OCI-LY7 (cell line): ENCODE data around the gene GNAT3. TPM values are rescaled to one million over a fixed set of nuclear protein-coding genes. Genes with fewer than 3 reads are reported as not detected.

ENCODE experiments used
- BruUV-seq: library from RNA; stranded (reverse); fragments of 400-500 nt; replicated peaks from 2 replicates; lab custom pipeline; 2021; lab: Mats Ljungman, UMichigan
- CTCF ChIA-PET: fragments of 300-600 bp; sonication (Branson Sonifier 250); formaldehyde crosslinking; loops from one replicate; lab custom pipeline; 2022; ENCODE audit warnings: antibody characterized with exemption; ENCODE audit not compliant: unreplicated experiment; lab: Charles Lee
- POLR2A ChIA-PET: fragments of 300-600 bp; sonication (Branson Sonifier 250); formaldehyde crosslinking; loops from one replicate; lab custom pipeline; 2022; ENCODE audit warnings: antibody characterized with exemption; lab: Charles Lee
- DNase-seq: peaks from one replicate; pipeline ENCODE4 v3.0.0-alpha.2; 2015; ENCODE audit warnings: low spot score
- H2AFZ ChIP-seq: fragments of 200-600 bp; sonication (generic), shearing (Covaris generic); 2 replicates; pipeline ENCODE4 v1.6.1; 2014; ENCODE audit warnings: mild to moderate bottlenecking, antibody characterized with exemption, low read length, moderate library complexity
- H3K27ac ChIP-seq: fragments of 200-600 bp; sonication (generic); 2 replicates; pipeline ENCODE4 v1.5.1; 2014; ENCODE audit warnings: mixed run types, low read depth, mild to moderate bottlenecking, moderate library complexity, low read length, inconsistent platforms; ENCODE audit not compliant: poor library complexity, severe bottlenecking
- H3K36me3 ChIP-seq: fragments of 200-600 bp; sonication (generic); 2 replicates; pipeline ENCODE4 v1.6.1; 2014; ENCODE audit warnings: mild to moderate bottlenecking, antibody characterized with exemption, low read length, moderate library complexity, mixed read lengths; ENCODE audit not compliant: insufficient read depth
- H3K4me1 ChIP-seq: fragments of 200-600 bp; sonication (generic); 2 replicates; pipeline ENCODE4 v1.5.1; 2014; ENCODE audit warnings: mild to moderate bottlenecking, low read length; ENCODE audit not compliant: insufficient read depth, poor library complexity, severe bottlenecking
- H3K4me2 ChIP-seq: fragments of 200-600 bp; sonication (generic); 2 replicates; pipeline ENCODE4 v1.6.1; 2014; ENCODE audit warnings: mild to moderate bottlenecking, low read length
- H3K4me3 ChIP-seq: fragments of 200-600 bp; sonication (generic); 2 replicates; pipeline ENCODE4 v1.5.1; 2014; ENCODE audit warnings: mild to moderate bottlenecking, low read depth, low read length; ENCODE audit not compliant: poor library complexity, severe bottlenecking
- H3K79me2 ChIP-seq: fragments of 200-600 bp; sonication (generic); 2 replicates; pipeline ENCODE4 v1.6.1; 2016; ENCODE audit warnings: low read depth, mild to moderate bottlenecking, low read length, moderate library complexity, mixed read lengths; ENCODE audit not compliant: insufficient read depth
- H3K9me2 ChIP-seq: fragments of 200-600 bp; sonication (generic); 2 replicates; pipeline ENCODE4 v1.6.1; 2016; ENCODE audit warnings: mild to moderate bottlenecking, low read length, mixed read lengths; ENCODE audit not compliant: insufficient read depth
- H3K9me3 ChIP-seq: fragments of 200-600 bp; sonication (generic); 2 replicates; pipeline ENCODE4 v1.6.1; 2014; ENCODE audit warnings: mild to moderate bottlenecking, mixed run types, low read length, mixed read lengths
- H4K20me1 ChIP-seq: fragments of 200-600 bp; sonication (generic); 2 replicates; pipeline ENCODE4 v1.6.1; 2014; ENCODE audit warnings: mild to moderate bottlenecking, antibody characterized with exemption, low read length, moderate library complexity, mixed read lengths; ENCODE audit not compliant: insufficient read depth
- EZH2phosphoT487 ChIP-seq: fragments of 200-600 bp; sonication (generic); IDR thresholded peaks from 2 replicates; pipeline ENCODE4 v1.6.1; 2018; ENCODE audit warnings: low read depth, borderline replicate concordance, mild to moderate bottlenecking, mixed run types, antibody characterized with exemption, low read length, moderate library complexity, mixed read lengths
- intact Hi-C: fragments of 100-400 bp; cut with micrococcal nuclease; formaldehyde crosslinking; loops from one replicate; pipeline ENCODE4 v1.10.0; 2022; ENCODE audit not compliant: unreplicated experiment
- total RNA-seq, 2 experiments: library from RNA; depleted of rRNA in 1 of 2; stranded (reverse); fragments of >200 nt in 1 of 2; shearing (Covaris generic) in 1 of 2; gene quantifications; 2 replicates each; pipeline ENCODE4 v1.2.3, GENCODE V29; 2014 to 2022
- TF ChIP-seq, protein P1 (sequence below): fragments of 200-600 bp; sonication (generic); conservative IDR thresholded peaks from 2 replicates; pipeline ENCODE4 v1.5.1; 2014; ENCODE audit warnings: mild to moderate bottlenecking, antibody characterized with exemption, low read length, moderate library complexity, mixed read lengths

The GNAT3 gene
- total RNA-seq, 2 experiments from 2014 or later: not detected

DNA sequence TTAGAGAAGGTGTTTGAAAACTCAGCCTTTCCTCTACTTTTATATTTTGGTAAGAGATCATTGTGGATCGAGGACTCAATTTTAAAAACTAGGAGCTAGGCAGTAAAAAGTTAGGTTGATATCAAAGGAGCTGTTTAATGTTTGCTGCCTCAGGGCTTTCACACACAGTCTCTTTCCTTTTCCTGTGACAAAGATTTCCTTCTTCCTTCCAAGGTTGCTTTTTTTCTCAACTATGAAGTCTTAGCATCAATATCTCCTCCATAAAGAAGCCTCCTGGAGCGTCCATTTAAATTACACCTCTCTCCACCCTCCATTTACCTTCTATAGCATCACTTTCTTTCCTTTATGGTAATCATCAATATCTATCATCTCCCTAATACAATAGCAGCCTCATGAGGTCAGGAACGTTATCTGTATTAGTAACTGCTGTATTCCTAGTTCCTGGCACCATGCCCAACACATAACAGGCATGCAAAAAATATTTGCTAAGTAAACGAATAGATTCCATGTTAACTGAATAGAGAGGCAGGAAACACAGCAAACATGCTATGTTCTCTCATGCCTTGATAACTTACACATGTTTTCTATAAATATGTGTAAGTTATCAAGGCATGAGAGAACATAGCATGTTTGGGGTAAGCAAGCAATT, 48.5 kb downstream of the GNAT3 start:
- intact Hi-C loops: no loop called here

DNA sequence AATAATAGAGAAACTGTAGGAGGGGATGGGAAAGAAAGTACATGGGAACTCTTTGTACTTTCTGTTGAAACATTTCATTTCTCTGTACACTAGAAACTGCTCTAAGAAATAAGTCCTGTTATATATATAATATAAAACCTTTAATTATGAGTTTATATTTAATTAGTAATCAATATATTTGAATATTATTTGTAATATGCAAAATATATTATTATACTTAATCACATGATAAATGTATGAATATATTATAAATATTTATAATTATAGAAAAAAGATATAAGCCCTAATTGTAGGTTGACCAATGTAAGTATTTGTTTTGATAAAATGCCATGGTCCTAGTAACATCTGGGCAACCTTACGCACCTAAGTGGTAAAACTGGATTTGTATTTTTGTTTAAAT, 51.0 kb downstream of the GNAT3 start:
- no peaks in the 10 kb centered on the region for H3K79me2 ChIP-seq
- no TSS peak for BruUV-seq
- H2AFZ ChIP-seq: no peak overlapping the region
- no peak for TF ChIP-seq EZH2phosphoT487
- TF ChIP-seq, protein P1, sequence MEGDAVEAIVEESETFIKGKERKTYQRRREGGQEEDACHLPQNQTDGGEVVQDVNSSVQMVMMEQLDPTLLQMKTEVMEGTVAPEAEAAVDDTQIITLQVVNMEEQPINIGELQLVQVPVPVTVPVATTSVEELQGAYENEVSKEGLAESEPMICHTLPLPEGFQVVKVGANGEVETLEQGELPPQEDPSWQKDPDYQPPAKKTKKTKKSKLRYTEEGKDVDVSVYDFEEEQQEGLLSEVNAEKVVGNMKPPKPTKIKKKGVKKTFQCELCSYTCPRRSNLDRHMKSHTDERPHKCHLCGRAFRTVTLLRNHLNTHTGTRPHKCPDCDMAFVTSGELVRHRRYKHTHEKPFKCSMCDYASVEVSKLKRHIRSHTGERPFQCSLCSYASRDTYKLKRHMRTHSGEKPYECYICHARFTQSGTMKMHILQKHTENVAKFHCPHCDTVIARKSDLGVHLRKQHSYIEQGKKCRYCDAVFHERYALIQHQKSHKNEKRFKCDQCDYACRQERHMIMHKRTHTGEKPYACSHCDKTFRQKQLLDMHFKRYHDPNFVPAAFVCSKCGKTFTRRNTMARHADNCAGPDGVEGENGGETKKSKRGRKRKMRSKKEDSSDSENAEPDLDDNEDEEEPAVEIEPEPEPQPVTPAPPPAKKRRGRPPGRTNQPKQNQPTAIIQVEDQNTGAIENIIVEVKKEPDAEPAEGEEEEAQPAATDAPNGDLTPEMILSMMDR: no peak
- no peaks in the 10 kb centered on the region for H3K4me1 ChIP-seq
- H3K27ac ChIP-seq: no peak overlapping the region
- H3K4me2 ChIP-seq: no peak overlapping the region
- H3K4me3 ChIP-seq: no peak overlapping the region
- no peaks in the 10 kb centered on the region for H3K9me3 ChIP-seq
- no peaks in the 10 kb centered on the region for H4K20me1 ChIP-seq
- ChIA-PET CTCF (no interaction called here), POLR2A (no interaction called here)
- no peaks in the 10 kb centered on the region for H3K36me3 ChIP-seq
- H3K9me2 ChIP-seq: no peaks in the 10 kb centered on the region
- no peak for DNase-seq
- intact Hi-C loops: no loop called here

More for the DNA sequence above, 48.5 kb downstream of the GNAT3 start:
- H3K9me3 ChIP-seq: no peaks in the 10 kb centered on the region
- no peak overlapping the region for H3K4me3 ChIP-seq
- H4K20me1 ChIP-seq: no peaks in the 10 kb centered on the region
- no peaks in the 10 kb centered on the region for H3K36me3 ChIP-seq
- H3K4me1 ChIP-seq: no peaks in the 10 kb centered on the region
- H3K79me2 ChIP-seq: no peaks in the 10 kb centered on the region
- H3K27ac ChIP-seq: no peak overlapping the region
- no peak overlapping the region for H3K4me2 ChIP-seq
- no peak overlapping the region for H2AFZ ChIP-seq
- TF ChIP-seq, protein P1: no peak
- no peak for TF ChIP-seq EZH2phosphoT487
- no peak for DNase-seq
- BruUV-seq: no TSS peak
- H3K9me2 ChIP-seq: no peaks in the 10 kb centered on the region
- POLR2A ChIA-PET: no interaction called here
- CTCF ChIA-PET: no interaction called here

DNA sequence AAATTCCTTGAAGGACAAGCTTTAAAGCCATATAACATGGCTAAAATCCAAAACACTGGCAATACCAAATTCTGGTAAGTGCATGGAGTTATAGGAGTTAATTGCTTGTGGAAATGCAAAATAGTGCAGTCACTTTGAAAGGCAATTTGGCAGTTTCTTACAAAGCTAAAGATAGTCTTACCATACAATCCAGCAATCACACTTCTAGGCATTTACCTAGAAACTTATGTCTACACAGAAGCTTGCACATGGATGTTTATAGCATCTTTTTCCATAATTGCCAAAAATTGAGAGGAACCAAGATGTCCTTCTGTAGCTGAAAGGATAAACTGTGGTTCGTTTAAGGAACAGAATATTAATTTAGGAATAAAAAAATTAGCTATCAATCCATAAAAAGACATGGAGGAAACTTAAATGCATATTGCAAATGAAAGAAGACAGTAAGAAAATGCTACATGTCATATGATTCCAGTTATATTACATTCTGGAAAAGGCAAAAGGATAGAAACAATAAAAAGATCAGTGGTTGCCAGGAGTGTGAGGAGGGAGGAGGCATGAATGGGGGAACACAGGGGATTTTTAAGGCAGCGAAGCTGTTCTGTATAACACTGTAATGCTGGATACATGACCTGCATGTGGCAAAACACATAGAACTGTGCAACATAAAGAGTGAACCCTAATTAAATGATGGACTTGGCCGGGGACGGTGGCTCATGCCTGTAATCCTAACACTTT, 51.9 kb downstream of the GNAT3 start:
- Histone ChIP-seq H3K79me2 (no peaks in the 10 kb centered on the region), H2AFZ (no peak overlapping the region), H3K9me2 (no peaks in the 10 kb centered on the region), H3K4me2 (no peak overlapping the region), H3K27ac (no peak overlapping the region), H3K4me3 (no peak overlapping the region), H3K4me1 (no peaks in the 10 kb centered on the region), H3K9me3 (no peaks in the 10 kb centered on the region), H3K36me3 (no peaks in the 10 kb centered on the region), H4K20me1 (no peaks in the 10 kb centered on the region)
- TF ChIP-seq EZH2phosphoT487: no peak
- CTCF ChIA-PET: no interaction called here
- no peak for DNase-seq
- BruUV-seq: no TSS peak
- intact Hi-C loops: no loop called here
- POLR2A ChIA-PET: no interaction called here
